Choroid plexus epithelial cell (primary cell): ENCODE results near the gene TMEM235.

Experiments
- DNase-seq: peaks from one replicate; pipeline ENCODE4 v3.0.0-alpha.2; 2010; ENCODE audit warnings: low read depth
- H3K4me3 ChIP-seq: 2 replicates; pipeline ENCODE4 v1.5.1; 2011; ENCODE audit warnings: low read depth, mild to moderate bottlenecking, control low read depth, low read length, moderate library complexity
- TF ChIP-seq, protein P1 (sequence below): conservative IDR thresholded peaks from 2 replicates; pipeline ENCODE4 v1.5.1; 2011; ENCODE audit warnings: low read depth, mild to moderate bottlenecking, control low read depth, inconsistent platforms, low read length, moderate library complexity

TMEM235 gene

DNA sequence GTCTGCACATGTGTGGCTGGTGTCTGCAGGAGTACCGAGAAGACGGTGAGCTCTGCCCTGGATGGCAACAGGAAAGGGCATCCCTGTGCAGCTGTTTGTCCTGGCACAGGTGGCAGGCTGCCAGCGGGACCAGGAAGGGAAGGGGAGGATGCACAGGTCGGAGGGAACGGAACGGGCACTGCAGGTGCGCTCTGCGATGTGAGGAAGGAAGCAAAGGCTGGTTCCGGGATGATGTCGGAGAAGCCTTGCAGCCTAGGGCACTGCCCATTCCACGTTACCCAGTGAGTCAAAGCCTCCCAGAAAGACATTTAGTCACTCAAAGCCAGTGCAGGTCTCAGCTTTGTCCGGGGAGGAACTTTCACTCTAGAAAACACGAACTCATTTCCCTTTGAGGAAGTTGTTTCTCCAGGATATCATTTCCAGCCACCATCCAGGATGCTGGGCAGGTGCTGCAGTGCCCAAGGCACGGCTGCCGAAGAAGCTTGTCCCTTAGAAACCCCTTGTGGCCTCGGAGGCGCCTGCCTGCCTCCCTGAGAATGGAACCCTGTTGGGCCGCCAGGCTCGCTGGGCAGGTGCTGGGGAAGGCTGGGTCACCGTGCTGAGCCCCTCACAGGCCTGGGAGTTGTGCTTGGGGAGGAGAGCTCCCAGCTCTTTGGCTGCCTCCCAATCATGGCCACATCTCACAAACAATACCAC is 4.5 kb upstream of the TMEM235 start:
- TF ChIP-seq, protein P1, sequence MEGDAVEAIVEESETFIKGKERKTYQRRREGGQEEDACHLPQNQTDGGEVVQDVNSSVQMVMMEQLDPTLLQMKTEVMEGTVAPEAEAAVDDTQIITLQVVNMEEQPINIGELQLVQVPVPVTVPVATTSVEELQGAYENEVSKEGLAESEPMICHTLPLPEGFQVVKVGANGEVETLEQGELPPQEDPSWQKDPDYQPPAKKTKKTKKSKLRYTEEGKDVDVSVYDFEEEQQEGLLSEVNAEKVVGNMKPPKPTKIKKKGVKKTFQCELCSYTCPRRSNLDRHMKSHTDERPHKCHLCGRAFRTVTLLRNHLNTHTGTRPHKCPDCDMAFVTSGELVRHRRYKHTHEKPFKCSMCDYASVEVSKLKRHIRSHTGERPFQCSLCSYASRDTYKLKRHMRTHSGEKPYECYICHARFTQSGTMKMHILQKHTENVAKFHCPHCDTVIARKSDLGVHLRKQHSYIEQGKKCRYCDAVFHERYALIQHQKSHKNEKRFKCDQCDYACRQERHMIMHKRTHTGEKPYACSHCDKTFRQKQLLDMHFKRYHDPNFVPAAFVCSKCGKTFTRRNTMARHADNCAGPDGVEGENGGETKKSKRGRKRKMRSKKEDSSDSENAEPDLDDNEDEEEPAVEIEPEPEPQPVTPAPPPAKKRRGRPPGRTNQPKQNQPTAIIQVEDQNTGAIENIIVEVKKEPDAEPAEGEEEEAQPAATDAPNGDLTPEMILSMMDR, result no peak
- no peak for DNase-seq
- H3K4me3 ChIP-seq, result no peak overlapping the region

DNA sequence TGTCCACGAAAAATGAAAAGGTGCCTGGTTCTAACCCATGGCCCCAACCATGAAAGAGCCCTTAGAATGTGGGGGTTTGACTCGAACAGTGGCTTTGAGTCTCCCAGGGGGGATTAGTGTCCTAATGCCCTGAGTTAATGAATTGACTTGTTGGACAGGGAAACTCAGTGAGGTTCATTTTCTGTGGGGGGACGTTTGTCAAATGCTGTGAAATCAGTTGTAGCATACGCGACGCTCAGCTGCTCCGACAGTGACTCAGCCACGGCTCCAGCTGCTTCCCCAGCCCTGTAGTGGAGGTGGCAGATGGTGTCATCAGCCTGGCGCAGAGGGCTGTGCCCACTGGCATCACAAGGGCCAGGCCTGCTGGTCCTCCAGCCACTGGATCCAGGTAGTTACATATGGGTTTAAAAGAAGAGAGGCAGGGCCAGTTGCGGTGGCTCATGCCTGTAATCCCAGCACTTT is 3.9 kb upstream of the TMEM235 start:
- TF ChIP-seq, protein P1, result no peak
- no peak for DNase-seq
- no peak overlapping the region for H3K4me3 ChIP-seq

DNA sequence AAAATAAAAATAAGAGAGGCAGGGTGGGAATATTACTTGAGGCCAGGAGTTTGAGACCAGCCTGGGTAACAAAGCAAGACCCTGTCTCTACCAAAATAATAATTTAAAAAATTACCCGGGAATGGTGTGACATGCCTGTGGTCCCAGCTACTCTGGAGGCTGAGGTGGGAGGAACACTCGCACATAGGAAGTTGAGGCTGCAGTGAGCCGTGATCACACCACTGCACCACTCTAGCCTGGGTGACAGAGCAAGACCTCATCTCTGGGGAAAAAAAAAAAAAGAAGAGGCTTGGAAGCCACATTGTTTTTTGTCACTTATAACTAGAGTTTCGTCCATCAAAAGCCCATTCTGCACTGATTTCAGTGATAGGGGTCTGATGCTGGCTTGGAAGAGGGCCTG is 3.3 kb upstream of the TMEM235 start:
- no peak overlapping the region for H3K4me3 ChIP-seq
- no peak for DNase-seq
- TF ChIP-seq, protein P1, result no peak

DNA sequence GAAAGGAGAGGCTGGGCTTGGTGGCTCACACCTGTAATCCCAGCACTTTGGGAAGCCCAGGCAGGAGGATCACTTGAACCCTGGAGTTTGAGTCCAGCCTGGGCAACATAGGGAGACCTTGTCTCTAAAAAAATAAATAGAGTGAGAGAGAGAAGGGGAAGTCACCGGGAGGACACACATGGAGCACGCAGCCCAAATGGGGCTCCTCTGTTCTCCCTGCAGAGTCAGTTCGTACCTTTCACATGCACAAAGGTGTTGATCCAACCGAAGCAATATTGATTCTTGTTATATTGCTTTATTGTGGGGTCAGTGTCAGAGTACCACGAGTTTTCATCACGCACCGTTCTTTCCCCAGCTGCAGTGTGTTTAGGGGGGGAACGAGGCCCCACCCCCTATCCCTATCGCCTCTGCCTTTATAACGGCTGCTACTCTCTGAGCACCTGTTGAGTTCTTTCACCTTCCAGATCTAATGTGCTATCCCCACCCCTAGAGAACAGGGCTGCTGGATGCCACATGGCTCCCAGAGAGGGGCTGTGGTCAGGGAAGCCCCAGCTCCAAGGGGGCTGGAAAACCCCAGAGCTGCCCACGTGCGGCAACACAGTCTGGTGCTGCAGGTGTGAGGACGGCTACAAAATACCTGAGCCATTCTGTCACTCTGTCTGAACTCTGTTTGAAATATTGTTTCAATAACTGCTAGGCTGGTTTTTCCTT is 1.0 kb upstream of the TMEM235 start:
- TF ChIP-seq, protein P1, result no peak
- DNase-seq, result no peak
- no peak overlapping the region for H3K4me3 ChIP-seq

DNA sequence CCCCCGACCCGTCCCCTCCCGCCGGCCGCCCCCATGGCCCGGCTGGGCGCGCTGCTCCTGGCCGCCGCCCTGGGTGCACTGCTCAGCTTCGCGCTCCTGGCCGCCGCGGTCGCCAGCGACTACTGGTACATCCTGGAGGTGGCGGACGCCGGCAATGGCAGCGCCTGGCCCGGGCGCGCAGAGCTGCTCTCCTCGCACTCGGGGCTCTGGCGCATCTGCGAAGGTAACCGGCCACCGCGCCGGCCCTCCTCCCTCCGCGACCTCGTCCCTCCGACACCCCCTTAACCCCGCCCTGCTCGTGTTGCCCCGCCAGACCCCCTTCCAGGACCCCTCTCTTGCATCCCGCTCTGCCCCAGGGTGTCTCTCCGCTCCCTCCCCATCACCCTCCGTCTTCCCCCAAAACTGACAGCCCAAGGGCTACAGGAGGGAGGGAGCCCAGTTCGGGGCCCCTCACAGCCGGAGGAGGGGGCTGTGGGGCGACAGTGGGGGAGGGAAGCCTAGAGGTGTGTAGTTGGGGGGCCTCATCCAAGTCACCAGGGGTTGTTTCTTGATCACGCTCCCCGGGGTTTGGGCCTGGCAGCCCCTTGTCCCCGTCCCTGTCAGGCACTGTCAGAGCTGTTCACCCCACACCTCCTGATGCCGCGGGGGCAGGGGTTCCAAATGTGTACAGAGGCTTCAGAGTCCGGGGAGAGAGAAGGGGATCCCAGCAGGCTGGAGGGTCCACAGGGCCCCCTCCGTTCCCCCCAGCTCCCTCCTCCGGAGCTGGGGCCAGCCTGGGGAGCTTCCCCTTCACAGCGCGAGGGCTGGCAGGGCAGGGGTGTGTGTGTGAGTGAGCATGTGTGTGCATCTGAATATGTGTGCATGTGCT is 794 bp downstream of the TMEM235 start:
- TF ChIP-seq, protein P1, result no peak
- DNase-seq, result no peak
- no peak overlapping the region for H3K4me3 ChIP-seq

DNA sequence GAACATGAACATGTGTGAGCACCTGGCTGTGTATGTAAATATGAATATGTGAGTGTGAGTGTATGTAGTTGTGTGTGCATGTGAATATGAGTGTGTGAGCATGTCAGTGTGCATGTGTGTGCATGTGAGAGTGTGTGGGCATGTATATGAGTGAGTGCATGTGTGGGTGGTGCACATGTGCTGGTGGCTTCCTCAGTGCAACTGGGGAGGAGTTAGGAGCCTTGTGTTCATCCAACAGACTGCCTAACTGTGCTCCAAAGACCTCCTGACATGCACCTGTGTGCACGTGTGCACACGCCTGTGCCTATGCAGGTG is 1.4 kb downstream of the TMEM235 start:
- no peak for DNase-seq
- H3K4me3 ChIP-seq, result no peak overlapping the region
- TF ChIP-seq, protein P1, result no peak
